Esophagus squamous epithelium (tissue), 5 donors: Measurements from ENCODE around the gene TBC1D9. TPM values are rescaled to one million over a fixed set of nuclear protein-coding genes. Genes with fewer than 3 reads are reported as not detected.

Experiments
- DNase-seq: peaks from one replicate; lab custom pipeline; 2025; lab: John Stamatoyannopoulos, UW
- H3K27ac ChIP-seq, 4 donors: fragments of 200-600 bp; sonication (generic); one replicate each; pipeline ENCODE4 v1.5.1; 2016 to 2019; ENCODE audit warnings: mild to moderate bottlenecking in 1 of 4
- H3K27me3 ChIP-seq, 4 donors: fragments of 200-600 bp; sonication (generic); 1 replicate in 3 of 4; 2 replicates in 1 of 4; pipeline versions ENCODE4 v1.5.1 to v1.6.0; 2017 to 2021; ENCODE audit warnings: antibody characterized with exemption in 1 of 4
- H3K36me3 ChIP-seq, 3 donors: fragments of 200-600 bp; sonication (generic); one replicate each; pipeline ENCODE4 v1.5.1; 2016 to 2019
- H3K4me1 ChIP-seq, 3 donors: fragments of 200-600 bp; sonication (generic); one replicate each; pipeline ENCODE4 v1.5.1; 2017 to 2019
- H3K4me3 ChIP-seq, 4 donors: fragments of 200-600 bp; sonication (generic); 1 replicate in 3 of 4; 2 replicates in 1 of 4; pipeline ENCODE4 v1.5.1; 2016 to 2019; ENCODE audit warnings: mild to moderate bottlenecking in 2 of 4, moderate library complexity in 1 of 4
- H3K9me3 ChIP-seq, 3 donors: fragments of 200-600 bp; sonication (generic); one replicate each; pipeline ENCODE4 v1.5.1; 2016 to 2019
- CTCF ChIP-seq, 6 experiments: fragments of 450-650 bp in 4 of 6; fragments of 200-600 bp in 2 of 6; sonication (generic) in 2 of 6; IDR thresholded peaks; one replicate each; pipeline ENCODE4 v1.5.1; 2016 to 2019; ENCODE audit warnings: antibody characterized with exemption in 6 of 6, mild to moderate bottlenecking in 4 of 6, moderate library complexity in 4 of 6
- POLR2A ChIP-seq, 4 donors: fragments of 450-650 bp; IDR thresholded peaks; one replicate each; pipeline ENCODE4 v1.6.1; 2017; ENCODE audit warnings: antibody characterized with exemption in 4 of 4, mild to moderate bottlenecking in 4 of 4, moderate library complexity in 3 of 4
- WGBS, 2 donors: methylation state at CpG; one replicate each; pipeline ENCODE4 v1.1.5; 2018; 5-methylcytosine and 5-hydroxymethylcytosine counted together
- intact Hi-C: fragments of 100-400 bp; cut with DNase I; formaldehyde crosslinking; loops from one replicate; pipeline ENCODE4 v1.15.0; 2022
- total RNA-seq, 4 donors: library from RNA; depleted of rRNA; stranded (reverse); fragments of >200 nt; gene quantifications; one replicate each; pipeline ENCODE4 v1.1.0, GENCODE V29; 2016
- donor health status: DM: yes; HTN: yes; CAD: no.

TBC1D9 gene
- total RNA-seq, 4 donors from 2014 or later = 8.6 to 21.0 (median 11.5) TPM

- Histone ChIP-seq H3K27me3 (no peaks in the 10 kb centered on the region), H3K4me1 (peaks cover 7 to 53% (median 28%) of the 10 kb centered on the region in 3 donors), H3K27ac (peak overlapping the region; percentile 50 to 65 (median 58)), H3K4me3 (peak overlapping the region; percentile 11 to 49 (median 29)), H3K9me3 (no peaks in the 10 kb centered on the region), H3K36me3 (no peaks in the 10 kb centered on the region)
- 20 to 29% methylated on average over 9 of the region's 9 CpGs for WGBS, 2 donors
- no peak for DNase-seq
- TF ChIP-seq CTCF (IDR thresholded peaks at IDR 0.05) (no peak), POLR2A (IDR thresholded peaks at IDR 0.05) (no peak)
- intact Hi-C loops = no loop called here
These were observed 35.5 kb downstream of the TBC1D9 start for GRCh38 chr4:140720387-140721304.

- Histone ChIP-seq H3K27me3 (no peaks in the 10 kb centered on the region), H3K36me3 (no peaks in the 10 kb centered on the region), H3K9me3 (no peaks in the 10 kb centered on the region), H3K4me1 (peaks cover 7 to 57% (median 28%) of the 10 kb centered on the region in 3 donors), H3K4me3 (no peak overlapping the region), H3K27ac (peak overlapping the region in 2 of 4 donors; percentile 58 to 65)
- no peak for DNase-seq
- 82 to 86% methylated on average over 2 of the region's 2 CpGs for WGBS, 2 donors
- no peak for TF ChIP-seq CTCF (IDR thresholded peaks at IDR 0.05)
- TF ChIP-seq POLR2A (IDR thresholded peaks at IDR 0.05) = no peak
- intact Hi-C loops = no loop called here
These were observed 36.5 kb downstream of the TBC1D9 start for GRCh38 chr4:140719686-140720085.

GRCh38 chr4:140719022-140719421 lies 37.2 kb downstream of the TBC1D9 start:
- WGBS, 2 donors = 79 to 87% methylated on average over 2 of the region's 2 CpGs
- Histone ChIP-seq H3K27ac (no peak overlapping the region), H3K9me3 (no peaks in the 10 kb centered on the region), H3K27me3 (no peaks in the 10 kb centered on the region), H3K4me3 (no peak overlapping the region), H3K4me1 (peaks cover 7 to 58% (median 28%) of the 10 kb centered on the region in 3 donors), H3K36me3 (no peaks in the 10 kb centered on the region)
- DNase-seq = no peak
- intact Hi-C loops = no loop called here
- TF ChIP-seq CTCF (IDR thresholded peaks at IDR 0.05) (no peak), POLR2A (IDR thresholded peaks at IDR 0.05) (no peak)

- 49 to 59% methylated on average over 3 of the region's 3 CpGs for WGBS, 2 donors
These were observed 37.8 kb downstream of the TBC1D9 start for GRCh38 chr4:140718241-140718952.

More at GRCh38 chr4:140718241-140718952, 37.8 kb downstream of the TBC1D9 start:
- TF ChIP-seq POLR2A (IDR thresholded peaks at IDR 0.05) (no peak), CTCF (IDR thresholded peaks at IDR 0.05) (no peak)
- Histone ChIP-seq H3K36me3 (no peaks in the 10 kb centered on the region), H3K4me3 (no peak overlapping the region), H3K27ac (peak overlapping the region in 2 of 4 donors; percentile 2 to 38), H3K9me3 (no peaks in the 10 kb centered on the region), H3K27me3 (no peaks in the 10 kb centered on the region), H3K4me1 (peaks cover 7 to 58% (median 28%) of the 10 kb centered on the region in 3 donors)
- DNase-seq = no peak
- intact Hi-C loops = no loop called here
